ENCODE data around the gene FRYL.

Gene FRYL

DNA sequence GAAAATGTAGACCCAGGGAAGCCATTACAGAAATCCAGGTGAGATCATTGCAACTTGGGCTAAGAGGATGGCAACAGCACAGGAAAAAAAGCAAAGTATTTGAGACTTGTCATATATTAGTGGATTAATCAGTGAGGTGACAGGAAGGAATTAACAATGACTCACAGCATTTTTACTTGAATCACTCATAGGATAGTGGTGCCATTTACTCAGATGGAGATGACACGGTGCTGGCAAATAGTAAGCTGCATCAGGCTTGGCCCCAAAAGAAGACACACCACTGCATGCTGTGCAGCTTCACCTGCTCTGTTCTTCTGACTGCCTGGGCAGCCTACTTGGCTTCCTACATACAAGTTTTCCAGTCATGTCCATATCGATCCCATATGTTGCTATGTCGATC is 144.8 kb downstream of the FRYL start:
- TF ChIP-seq TAF1 (IDR thresholded peaks at IDR 0.05; ENCODE audit: borderline replicate concordance, insufficient read depth, low read length): no peak
- no peak for TF ChIP-seq SIN3A (IDR thresholded peaks at IDR 0.05; ENCODE audit: borderline replicate concordance, insufficient read depth, low read length)
- TF ChIP-seq, protein P1, sequence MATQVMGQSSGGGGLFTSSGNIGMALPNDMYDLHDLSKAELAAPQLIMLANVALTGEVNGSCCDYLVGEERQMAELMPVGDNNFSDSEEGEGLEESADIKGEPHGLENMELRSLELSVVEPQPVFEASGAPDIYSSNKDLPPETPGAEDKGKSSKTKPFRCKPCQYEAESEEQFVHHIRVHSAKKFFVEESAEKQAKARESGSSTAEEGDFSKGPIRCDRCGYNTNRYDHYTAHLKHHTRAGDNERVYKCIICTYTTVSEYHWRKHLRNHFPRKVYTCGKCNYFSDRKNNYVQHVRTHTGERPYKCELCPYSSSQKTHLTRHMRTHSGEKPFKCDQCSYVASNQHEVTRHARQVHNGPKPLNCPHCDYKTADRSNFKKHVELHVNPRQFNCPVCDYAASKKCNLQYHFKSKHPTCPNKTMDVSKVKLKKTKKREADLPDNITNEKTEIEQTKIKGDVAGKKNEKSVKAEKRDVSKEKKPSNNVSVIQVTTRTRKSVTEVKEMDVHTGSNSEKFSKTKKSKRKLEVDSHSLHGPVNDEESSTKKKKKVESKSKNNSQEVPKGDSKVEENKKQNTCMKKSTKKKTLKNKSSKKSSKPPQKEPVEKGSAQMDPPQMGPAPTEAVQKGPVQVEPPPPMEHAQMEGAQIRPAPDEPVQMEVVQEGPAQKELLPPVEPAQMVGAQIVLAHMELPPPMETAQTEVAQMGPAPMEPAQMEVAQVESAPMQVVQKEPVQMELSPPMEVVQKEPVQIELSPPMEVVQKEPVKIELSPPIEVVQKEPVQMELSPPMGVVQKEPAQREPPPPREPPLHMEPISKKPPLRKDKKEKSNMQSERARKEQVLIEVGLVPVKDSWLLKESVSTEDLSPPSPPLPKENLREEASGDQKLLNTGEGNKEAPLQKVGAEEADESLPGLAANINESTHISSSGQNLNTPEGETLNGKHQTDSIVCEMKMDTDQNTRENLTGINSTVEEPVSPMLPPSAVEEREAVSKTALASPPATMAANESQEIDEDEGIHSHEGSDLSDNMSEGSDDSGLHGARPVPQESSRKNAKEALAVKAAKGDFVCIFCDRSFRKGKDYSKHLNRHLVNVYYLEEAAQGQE (IDR thresholded peaks at IDR 0.05; ENCODE audit: insufficient read depth in 1 of 2, low read depth in 2 of 2, low read length in 2 of 2): no peak
- no peak for TF ChIP-seq FOXP2 (optimal IDR thresholded peaks at IDR 0.05; ENCODE audit: borderline replicate concordance, extremely low read depth, extremely low read length, insufficient read depth)
- TF ChIP-seq POLR2AphosphoS5 (IDR thresholded peaks at IDR 0.05; ENCODE audit: low read depth, low read length): no peak

DNA sequence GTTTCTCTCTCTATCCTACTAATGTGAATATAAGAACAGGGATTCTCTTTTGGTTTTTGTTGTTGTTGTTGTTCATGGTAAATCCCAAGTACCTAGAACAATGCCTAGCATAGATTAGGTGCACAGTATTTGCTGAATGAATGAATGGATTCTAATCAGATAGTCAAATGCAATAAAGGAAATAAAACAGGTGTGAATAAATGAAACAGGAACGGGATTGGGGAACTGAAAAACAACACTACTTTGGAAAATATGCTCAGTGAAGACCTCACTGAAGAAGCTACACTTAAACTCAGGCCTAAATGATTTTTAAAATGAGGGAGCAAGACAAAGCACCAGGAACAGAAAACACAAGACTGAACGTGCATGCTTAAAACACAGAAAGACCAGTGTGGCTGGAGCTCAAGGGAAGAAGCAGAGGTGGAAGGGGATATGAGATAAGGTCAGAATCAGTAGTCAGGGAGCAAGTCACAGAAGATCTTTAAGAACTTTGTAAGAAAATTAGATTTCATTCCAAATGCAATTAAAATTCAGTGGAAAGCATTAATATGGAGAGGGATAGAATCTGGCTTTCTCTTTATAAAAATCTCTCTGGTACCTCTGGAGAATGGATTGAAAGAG is 145.3 kb downstream of the FRYL start:
- TF ChIP-seq TAF1 (IDR thresholded peaks at IDR 0.05; ENCODE audit: borderline replicate concordance, insufficient read depth, low read length): no peak
- TF ChIP-seq, protein P1 (IDR thresholded peaks at IDR 0.05; ENCODE audit: insufficient read depth in 1 of 2, low read depth in 2 of 2, low read length in 2 of 2): no peak
- no peak for TF ChIP-seq POLR2AphosphoS5 (IDR thresholded peaks at IDR 0.05; ENCODE audit: low read depth, low read length)
- TF ChIP-seq FOXP2 (optimal IDR thresholded peaks at IDR 0.05; ENCODE audit: borderline replicate concordance, extremely low read depth, extremely low read length, insufficient read depth): no peak
- TF ChIP-seq SIN3A (IDR thresholded peaks at IDR 0.05; ENCODE audit: borderline replicate concordance, insufficient read depth, low read length): no peak

DNA sequence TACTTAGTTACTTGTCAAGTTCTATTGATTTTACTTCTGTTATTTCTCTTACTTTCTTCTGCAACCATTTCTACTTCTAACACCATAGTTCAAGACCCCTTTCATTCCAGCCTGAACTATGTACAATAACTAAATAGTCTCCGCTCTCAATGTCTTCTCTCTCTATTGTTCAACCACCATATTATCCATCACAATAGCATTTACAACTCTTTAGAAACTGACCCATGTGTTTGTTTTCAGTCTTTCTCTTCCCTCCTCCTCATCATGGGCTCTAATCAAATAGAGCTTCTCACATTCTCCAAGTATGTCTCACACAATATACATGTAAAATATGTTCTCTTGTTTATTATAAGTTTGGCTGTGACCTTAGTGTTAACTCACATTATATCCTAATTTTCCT is 146.4 kb downstream of the FRYL start:
- no peak for TF ChIP-seq TAF1 (IDR thresholded peaks at IDR 0.05; ENCODE audit: borderline replicate concordance, insufficient read depth, low read length)
- no peak for TF ChIP-seq SIN3A (IDR thresholded peaks at IDR 0.05; ENCODE audit: borderline replicate concordance, insufficient read depth, low read length)
- TF ChIP-seq POLR2AphosphoS5 (IDR thresholded peaks at IDR 0.05; ENCODE audit: low read depth, low read length): no peak
- no peak for TF ChIP-seq FOXP2 (optimal IDR thresholded peaks at IDR 0.05; ENCODE audit: borderline replicate concordance, extremely low read depth, extremely low read length, insufficient read depth)
- TF ChIP-seq, protein P1 (IDR thresholded peaks at IDR 0.05; ENCODE audit: insufficient read depth in 1 of 2, low read depth in 2 of 2, low read length in 2 of 2): no peak

DNA sequence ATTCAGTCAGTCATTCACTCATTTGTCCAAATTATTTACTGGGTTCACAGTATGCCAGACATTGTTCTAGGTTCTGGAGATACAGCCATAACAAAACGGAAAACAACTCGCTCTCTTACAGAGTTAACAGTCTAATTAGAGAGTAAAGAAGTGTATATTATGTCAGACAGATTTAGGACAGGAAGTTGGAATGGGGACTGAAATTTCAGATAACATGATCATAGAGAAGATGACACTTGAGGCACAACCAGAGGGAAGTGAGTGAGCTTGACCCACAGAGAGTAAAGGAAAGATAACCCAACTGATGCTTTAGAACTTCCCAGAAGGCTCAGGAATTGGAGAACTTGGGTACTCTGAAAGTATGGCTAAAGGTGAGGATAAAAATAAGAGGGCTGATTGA is 150.6 kb downstream of the FRYL start:
- TF ChIP-seq FOXP2 (optimal IDR thresholded peaks at IDR 0.05; ENCODE audit: borderline replicate concordance, extremely low read depth, extremely low read length, insufficient read depth) (no peak), POLR2AphosphoS5 (IDR thresholded peaks at IDR 0.05; ENCODE audit: low read depth, low read length) (no peak)

DNA sequence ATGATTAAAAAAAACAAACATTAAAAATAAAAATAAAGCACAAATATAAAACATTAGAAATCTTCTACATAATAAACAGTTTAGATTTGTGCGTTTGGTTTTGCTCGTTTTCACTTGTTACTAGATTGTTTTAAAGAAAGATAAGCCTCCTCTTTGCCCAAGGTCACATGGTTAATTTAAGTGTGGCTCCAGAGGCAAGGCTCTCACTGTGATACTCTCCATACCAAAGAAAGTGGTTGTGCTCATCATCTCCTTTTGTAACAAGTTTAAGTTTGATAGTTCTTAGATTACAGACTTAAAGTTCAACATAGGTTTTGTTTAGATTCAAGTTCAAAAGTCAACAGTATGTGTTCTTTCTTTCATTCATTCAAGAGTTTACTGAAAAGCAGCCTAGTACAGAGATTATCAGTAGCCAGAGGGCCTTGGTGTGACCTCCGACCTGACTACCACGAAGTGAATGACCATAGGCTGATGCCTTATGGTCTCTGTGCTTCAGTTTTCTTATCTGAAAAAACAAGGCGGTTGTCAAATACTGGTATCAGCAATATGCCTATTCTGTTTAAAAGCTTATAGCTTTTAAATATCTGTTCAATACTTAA is 156.8 kb downstream of the FRYL start:
- TF ChIP-seq SIN3A (IDR thresholded peaks at IDR 0.05; ENCODE audit: borderline replicate concordance, insufficient read depth, low read length): no peak
- no peak for TF ChIP-seq POLR2AphosphoS5 (IDR thresholded peaks at IDR 0.05; ENCODE audit: low read depth, low read length)
- TF ChIP-seq, protein P1 (IDR thresholded peaks at IDR 0.05; ENCODE audit: insufficient read depth in 1 of 2, low read depth in 2 of 2, low read length in 2 of 2): no peak
- TF ChIP-seq FOXP2 (optimal IDR thresholded peaks at IDR 0.05; ENCODE audit: borderline replicate concordance, extremely low read depth, extremely low read length, insufficient read depth): no peak
- TF ChIP-seq TAF1 (IDR thresholded peaks at IDR 0.05; ENCODE audit: borderline replicate concordance, insufficient read depth, low read length): no peak
